OCI-LY7 (cell line): Measurements from ENCODE around the gene SNAPC5. TPM values are rescaled to one million over a fixed set of nuclear protein-coding genes. Genes with fewer than 3 reads are reported as not detected.

Experiments
- BruUV-seq: library from RNA; stranded (reverse); fragments of 400-500 nt; replicated peaks from 2 replicates; lab custom pipeline; 2021; lab: Mats Ljungman, UMichigan
- CTCF ChIA-PET: fragments of 300-600 bp; sonication (Branson Sonifier 250); formaldehyde crosslinking; loops from one replicate; lab custom pipeline; 2022; ENCODE audit warnings: antibody characterized with exemption; ENCODE audit not compliant: unreplicated experiment; lab: Charles Lee
- POLR2A ChIA-PET: fragments of 300-600 bp; sonication (Branson Sonifier 250); formaldehyde crosslinking; loops from one replicate; lab custom pipeline; 2022; ENCODE audit warnings: antibody characterized with exemption; lab: Charles Lee
- DNase-seq: peaks from one replicate; pipeline ENCODE4 v3.0.0-alpha.2; 2015; ENCODE audit warnings: low spot score
- H2AFZ ChIP-seq: fragments of 200-600 bp; sonication (generic), shearing (Covaris generic); 2 replicates; pipeline ENCODE4 v1.6.1; 2014; ENCODE audit warnings: mild to moderate bottlenecking, antibody characterized with exemption, low read length, moderate library complexity
- H3K27ac ChIP-seq: fragments of 200-600 bp; sonication (generic); 2 replicates; pipeline ENCODE4 v1.5.1; 2014; ENCODE audit warnings: mixed run types, low read depth, mild to moderate bottlenecking, moderate library complexity, low read length, inconsistent platforms; ENCODE audit not compliant: poor library complexity, severe bottlenecking
- H3K36me3 ChIP-seq: fragments of 200-600 bp; sonication (generic); 2 replicates; pipeline ENCODE4 v1.6.1; 2014; ENCODE audit warnings: mild to moderate bottlenecking, antibody characterized with exemption, low read length, moderate library complexity, mixed read lengths; ENCODE audit not compliant: insufficient read depth
- H3K4me1 ChIP-seq: fragments of 200-600 bp; sonication (generic); 2 replicates; pipeline ENCODE4 v1.5.1; 2014; ENCODE audit warnings: mild to moderate bottlenecking, low read length; ENCODE audit not compliant: insufficient read depth, poor library complexity, severe bottlenecking
- H3K4me2 ChIP-seq: fragments of 200-600 bp; sonication (generic); 2 replicates; pipeline ENCODE4 v1.6.1; 2014; ENCODE audit warnings: mild to moderate bottlenecking, low read length
- H3K4me3 ChIP-seq: fragments of 200-600 bp; sonication (generic); 2 replicates; pipeline ENCODE4 v1.5.1; 2014; ENCODE audit warnings: mild to moderate bottlenecking, low read depth, low read length; ENCODE audit not compliant: poor library complexity, severe bottlenecking
- H3K79me2 ChIP-seq: fragments of 200-600 bp; sonication (generic); 2 replicates; pipeline ENCODE4 v1.6.1; 2016; ENCODE audit warnings: low read depth, mild to moderate bottlenecking, low read length, moderate library complexity, mixed read lengths; ENCODE audit not compliant: insufficient read depth
- H3K9me2 ChIP-seq: fragments of 200-600 bp; sonication (generic); 2 replicates; pipeline ENCODE4 v1.6.1; 2016; ENCODE audit warnings: mild to moderate bottlenecking, low read length, mixed read lengths; ENCODE audit not compliant: insufficient read depth
- H3K9me3 ChIP-seq: fragments of 200-600 bp; sonication (generic); 2 replicates; pipeline ENCODE4 v1.6.1; 2014; ENCODE audit warnings: mild to moderate bottlenecking, mixed run types, low read length, mixed read lengths
- H4K20me1 ChIP-seq: fragments of 200-600 bp; sonication (generic); 2 replicates; pipeline ENCODE4 v1.6.1; 2014; ENCODE audit warnings: mild to moderate bottlenecking, antibody characterized with exemption, low read length, moderate library complexity, mixed read lengths; ENCODE audit not compliant: insufficient read depth
- CTCF ChIP-seq: fragments of 200-600 bp; sonication (generic); conservative IDR thresholded peaks from 2 replicates; pipeline ENCODE4 v1.5.1; 2014; ENCODE audit warnings: mild to moderate bottlenecking, antibody characterized with exemption, low read length, moderate library complexity, mixed read lengths
- EZH2phosphoT487 ChIP-seq: fragments of 200-600 bp; sonication (generic); IDR thresholded peaks from 2 replicates; pipeline ENCODE4 v1.6.1; 2018; ENCODE audit warnings: low read depth, borderline replicate concordance, mild to moderate bottlenecking, mixed run types, antibody characterized with exemption, low read length, moderate library complexity, mixed read lengths
- intact Hi-C: fragments of 100-400 bp; cut with micrococcal nuclease; formaldehyde crosslinking; loops from one replicate; pipeline ENCODE4 v1.10.0; 2022; ENCODE audit not compliant: unreplicated experiment
- total RNA-seq, 2 experiments: library from RNA; depleted of rRNA in 1 of 2; stranded (reverse); fragments of >200 nt in 1 of 2; shearing (Covaris generic) in 1 of 2; gene quantifications; 2 replicates each; pipeline ENCODE4 v1.2.3, GENCODE V29; 2014 to 2022

The SNAPC5 gene
- total RNA-seq, 2 experiments from 2014 or later = 26.5 to 30.7 TPM

GRCh38 chr15:66494262-66494661 is 3.3 kb downstream of the SNAPC5 start:
- Histone ChIP-seq H4K20me1 (peaks cover 6% of the 10 kb centered on the region; the same call in 1 of the 2 replicates), H3K36me3 (peaks cover 98% of the 10 kb centered on the region), H2AFZ (no peak overlapping the region), H3K4me1 (peaks cover 25% of the 10 kb centered on the region), H3K79me2 (peaks cover 15% of the 10 kb centered on the region; the same call in 1 of the 2 replicates), H3K4me3 (no peak overlapping the region), H3K4me2 (no peak overlapping the region), H3K9me3 (no peaks in the 10 kb centered on the region), H3K9me2 (no peaks in the 10 kb centered on the region), H3K27ac (no peak overlapping the region)
- CTCF ChIA-PET = no interaction called here
- POLR2A ChIA-PET = no interaction called here
- intact Hi-C loops = no loop called here
- no TSS peak for BruUV-seq
- TF ChIP-seq EZH2phosphoT487 (no peak), CTCF (no peak)
- no peak for DNase-seq

- DNase-seq = no peak
- H3K27ac ChIP-seq = no peak overlapping the region
- no peak overlapping the region for H3K4me3 ChIP-seq
- CTCF ChIA-PET = no interaction called here
- H4K20me1 ChIP-seq = no peaks in the 10 kb centered on the region
- POLR2A ChIA-PET = interaction anchor here (0.6 to 2.1 kb wide), 4 partner anchors 12 to 196 kb away, joined by 3 to 5 read pairs (median 4); partner anchors contain the start of gene ZWILCH
- no peak overlapping the region for H3K4me2 ChIP-seq
- peaks cover 99% of the 10 kb centered on the region for H3K36me3 ChIP-seq
- intact Hi-C loops = no loop called here
- H3K9me3 ChIP-seq = no peaks in the 10 kb centered on the region
- H3K4me1 ChIP-seq = peaks cover 6% of the 10 kb centered on the region
- H2AFZ ChIP-seq = no peak overlapping the region
- H3K9me2 ChIP-seq = no peaks in the 10 kb centered on the region
- TF ChIP-seq CTCF (no peak), EZH2phosphoT487 (no peak)
- H3K79me2 ChIP-seq = peaks cover 9% of the 10 kb centered on the region; the same call in 1 of the 2 replicates
- no TSS peak for BruUV-seq
Observed at GRCh38 chr15:66491846-66492245, 5.7 kb downstream of the SNAPC5 start.

- Histone ChIP-seq H3K27ac (no peak overlapping the region), H3K9me3 (no peaks in the 10 kb centered on the region), H3K79me2 (no peaks in the 10 kb centered on the region), H4K20me1 (no peaks in the 10 kb centered on the region), H2AFZ (no peak overlapping the region), H3K4me1 (no peaks in the 10 kb centered on the region), H3K4me3 (no peak overlapping the region), H3K9me2 (no peaks in the 10 kb centered on the region), H3K36me3 (peaks cover 99% of the 10 kb centered on the region), H3K4me2 (no peak overlapping the region)
- intact Hi-C loops = no loop called here
- no peak for TF ChIP-seq CTCF
- no peak for TF ChIP-seq EZH2phosphoT487
- CTCF ChIA-PET = no interaction called here
- POLR2A ChIA-PET = interaction anchor here (0.9 kb wide), 1 partner anchor 1228 kb away, joined by 3 read pairs; no protein-coding TSS in a partner anchor
- no peak for DNase-seq
- BruUV-seq = no TSS peak
Observed at GRCh38 chr15:66489179-66489791, 8.3 kb downstream of the SNAPC5 start.
